Umbilical cord (tissue), 2 donors: ENCODE data around the gene PRKG1. TPM values are rescaled to one million over a fixed set of nuclear protein-coding genes. Genes with fewer than 3 reads are reported as not detected.
A peak's percentile ranks its signal among the peaks of the same experiment; 100 is the strongest.
"Not testable (repeated sequence)": the region's sequence is repeated elsewhere in the genome, so short reads cannot be mapped to it uniquely, and the experiment has no call there.

ENCODE experiments used
- DNase-seq: peaks from one replicate; pipeline ENCODE4 v3.0.0-alpha.2; 2015; ENCODE audit warnings: low spot score
- total RNA-seq: library from RNA; depleted of rRNA; stranded (reverse); fragments of >200 nt; gene quantifications from one replicate; pipeline ENCODE4 v1.2.3, GENCODE V29; 2014; ENCODE audit warnings: low replicate concordance; ENCODE audit not compliant: insufficient read depth

The PRKG1 gene
- total RNA-seq, 1 donor from 2014 or later: 144 TPM

GRCh38 chr10:52204906-52205305 lies 1130.6 kb downstream of the PRKG1 start:
- DNase-seq: not testable (repeated sequence)

- no peak for DNase-seq
Observed at GRCh38 chr10:52208365-52208764, 1134.1 kb downstream of the PRKG1 start.

GRCh38 chr10:52210161-52210560 lies 1135.9 kb downstream of the PRKG1 start:
- DNase-seq: no peak

GRCh38 chr10:52212062-52212461 lies 1137.8 kb downstream of the PRKG1 start:
- peak; percentile 17 for DNase-seq

GRCh38 chr10:52212802-52213201 lies 1138.5 kb downstream of the PRKG1 start:
- no peak for DNase-seq

GRCh38 chr10:52213321-52213752 lies 1139.0 kb downstream of the PRKG1 start:
- DNase-seq: peak; percentile 85

GRCh38 chr10:52215745-52216361 lies 1141.6 kb downstream of the PRKG1 start:
- peak; percentile 78 for DNase-seq

GRCh38 chr10:52216852-52217251 lies 1142.6 kb downstream of the PRKG1 start:
- DNase-seq: peak; percentile 77

- DNase-seq: no peak
Observed at GRCh38 chr10:52217531-52217930, 1143.2 kb downstream of the PRKG1 start.

- DNase-seq: no peak
Observed at GRCh38 chr10:52220947-52221346, 1146.7 kb downstream of the PRKG1 start.

GRCh38 chr10:52221923-52222322 lies 1147.6 kb downstream of the PRKG1 start:
- no peak for DNase-seq

GRCh38 chr10:52226197-52226847 lies 1152.0 kb downstream of the PRKG1 start:
- no peak for DNase-seq

GRCh38 chr10:52228556-52228955 lies 1154.3 kb downstream of the PRKG1 start:
- no peak for DNase-seq

- DNase-seq: no peak
Observed at GRCh38 chr10:52229291-52229931, 1155.1 kb downstream of the PRKG1 start.

- DNase-seq: no peak
Observed at GRCh38 chr10:52232561-52233350, 1158.5 kb downstream of the PRKG1 start.

- DNase-seq: not testable (repeated sequence)
Observed at GRCh38 chr10:52233351-52233991, 1159.2 kb downstream of the PRKG1 start.

GRCh38 chr10:52239771-52240170 lies 1165.5 kb downstream of the PRKG1 start:
- no peak for DNase-seq

- DNase-seq: no peak
Observed at GRCh38 chr10:52245547-52245946, 1171.3 kb downstream of the PRKG1 start.

GRCh38 chr10:52247929-52248328 lies 1173.6 kb downstream of the PRKG1 start:
- DNase-seq: not testable (repeated sequence)

GRCh38 chr10:52248697-52249306 lies 1174.5 kb downstream of the PRKG1 start:
- DNase-seq: no peak

GRCh38 chr10:52249850-52250395 lies 1175.6 kb downstream of the PRKG1 start:
- DNase-seq: no peak
